H1 (cell line): Measurements from ENCODE around the gene COL6A3. TPM values are rescaled to one million over a fixed set of nuclear protein-coding genes. Genes with fewer than 3 reads are reported as not detected.

Experiments
- CTBP2 ChIP-seq: IDR thresholded peaks from 2 replicates; pipeline ENCODE4 v1.7.0; 2011; ENCODE audit warnings: borderline replicate concordance, mild to moderate bottlenecking, moderate library complexity, mixed read lengths, low read length; ENCODE audit not compliant: insufficient read depth, insufficient read length
- EZH2 ChIP-seq: fragments of 200-600 bp; sonication (generic); IDR thresholded peaks from 2 replicates; pipeline ENCODE4 v1.7.1; 2012; ENCODE audit warnings: low read depth, mild to moderate bottlenecking, moderate library complexity, low read length, inconsistent platforms; ENCODE audit not compliant: severe bottlenecking
- POLR2AphosphoS5 ChIP-seq: IDR thresholded peaks from 2 replicates; pipeline ENCODE4 v1.6.1; 2011; ENCODE audit warnings: low read depth, low read length
- SRF ChIP-seq: IDR thresholded peaks from 2 replicates; pipeline ENCODE4 v1.6.1; 2011; ENCODE audit warnings: mild to moderate bottlenecking, low read depth, low read length, moderate library complexity
- TBP ChIP-seq: IDR thresholded peaks from 2 replicates; pipeline ENCODE4 v1.6.1; 2011; ENCODE audit warnings: low read depth, low read length, improper control_type of control experiment
- TCF12 ChIP-seq: IDR thresholded peaks from 2 replicates; pipeline ENCODE4 v1.6.1; 2011; ENCODE audit warnings: low read depth, mild to moderate bottlenecking, low read length
- YY1 ChIP-seq: IDR thresholded peaks from 2 replicates; pipeline ENCODE4 v1.6.1; 2011; ENCODE audit warnings: low read depth, mild to moderate bottlenecking, low read length
- polyA plus RNA-seq, 7 experiments: library from polyadenylated mRNA; depleted of rRNA in 3 of 7; stranded (reverse) in 5 of 7; unstranded in 2 of 7; fragments of >200 nt in 5 of 7; fragments of 200-250 nt in 2 of 7; gene quantifications; 1 replicate in 5 of 7; 2 replicates in 1 of 7; 4 replicates in 1 of 7; pipeline versions ENCODE4 v1.2.1 to v1.2.3, GENCODE V29; 2011 to 2013; ENCODE audit warnings: missing spikeins in 2 of 7, mixed read lengths in 2 of 7
- total RNA-seq: library from RNA; stranded (reverse); fragmentation: NEBNext Ultra II Directional; extraction: Animal tissue kit (Norgen Biotek cat#: 25700); gene quantifications from 2 replicates; pipeline ENCODE4 v1.2.1, GENCODE V29; 2021
- TF ChIP-seq, protein P1 (sequence below): fragments of 300-600 bp; sonication (generic); IDR thresholded peaks from 2 replicates; pipeline ENCODE4 v1.7.1; 2012; ENCODE audit warnings: low read length, moderate library complexity, mild to moderate bottlenecking, inconsistent platforms; ENCODE audit not compliant: insufficient replicate concordance
- TF ChIP-seq, protein P2 (sequence below): IDR thresholded peaks from 2 replicates; pipeline ENCODE4 v1.6.1; 2012; ENCODE audit warnings: low read length, inconsistent platforms

The COL6A3 gene
- total and polyA plus RNA-seq, 2 of the 8 experiments (the other 6 are each of a cell fraction or from before 2014, with no cell fraction given): 1.2 to 3.4 TPM

- TF ChIP-seq, protein P1, sequence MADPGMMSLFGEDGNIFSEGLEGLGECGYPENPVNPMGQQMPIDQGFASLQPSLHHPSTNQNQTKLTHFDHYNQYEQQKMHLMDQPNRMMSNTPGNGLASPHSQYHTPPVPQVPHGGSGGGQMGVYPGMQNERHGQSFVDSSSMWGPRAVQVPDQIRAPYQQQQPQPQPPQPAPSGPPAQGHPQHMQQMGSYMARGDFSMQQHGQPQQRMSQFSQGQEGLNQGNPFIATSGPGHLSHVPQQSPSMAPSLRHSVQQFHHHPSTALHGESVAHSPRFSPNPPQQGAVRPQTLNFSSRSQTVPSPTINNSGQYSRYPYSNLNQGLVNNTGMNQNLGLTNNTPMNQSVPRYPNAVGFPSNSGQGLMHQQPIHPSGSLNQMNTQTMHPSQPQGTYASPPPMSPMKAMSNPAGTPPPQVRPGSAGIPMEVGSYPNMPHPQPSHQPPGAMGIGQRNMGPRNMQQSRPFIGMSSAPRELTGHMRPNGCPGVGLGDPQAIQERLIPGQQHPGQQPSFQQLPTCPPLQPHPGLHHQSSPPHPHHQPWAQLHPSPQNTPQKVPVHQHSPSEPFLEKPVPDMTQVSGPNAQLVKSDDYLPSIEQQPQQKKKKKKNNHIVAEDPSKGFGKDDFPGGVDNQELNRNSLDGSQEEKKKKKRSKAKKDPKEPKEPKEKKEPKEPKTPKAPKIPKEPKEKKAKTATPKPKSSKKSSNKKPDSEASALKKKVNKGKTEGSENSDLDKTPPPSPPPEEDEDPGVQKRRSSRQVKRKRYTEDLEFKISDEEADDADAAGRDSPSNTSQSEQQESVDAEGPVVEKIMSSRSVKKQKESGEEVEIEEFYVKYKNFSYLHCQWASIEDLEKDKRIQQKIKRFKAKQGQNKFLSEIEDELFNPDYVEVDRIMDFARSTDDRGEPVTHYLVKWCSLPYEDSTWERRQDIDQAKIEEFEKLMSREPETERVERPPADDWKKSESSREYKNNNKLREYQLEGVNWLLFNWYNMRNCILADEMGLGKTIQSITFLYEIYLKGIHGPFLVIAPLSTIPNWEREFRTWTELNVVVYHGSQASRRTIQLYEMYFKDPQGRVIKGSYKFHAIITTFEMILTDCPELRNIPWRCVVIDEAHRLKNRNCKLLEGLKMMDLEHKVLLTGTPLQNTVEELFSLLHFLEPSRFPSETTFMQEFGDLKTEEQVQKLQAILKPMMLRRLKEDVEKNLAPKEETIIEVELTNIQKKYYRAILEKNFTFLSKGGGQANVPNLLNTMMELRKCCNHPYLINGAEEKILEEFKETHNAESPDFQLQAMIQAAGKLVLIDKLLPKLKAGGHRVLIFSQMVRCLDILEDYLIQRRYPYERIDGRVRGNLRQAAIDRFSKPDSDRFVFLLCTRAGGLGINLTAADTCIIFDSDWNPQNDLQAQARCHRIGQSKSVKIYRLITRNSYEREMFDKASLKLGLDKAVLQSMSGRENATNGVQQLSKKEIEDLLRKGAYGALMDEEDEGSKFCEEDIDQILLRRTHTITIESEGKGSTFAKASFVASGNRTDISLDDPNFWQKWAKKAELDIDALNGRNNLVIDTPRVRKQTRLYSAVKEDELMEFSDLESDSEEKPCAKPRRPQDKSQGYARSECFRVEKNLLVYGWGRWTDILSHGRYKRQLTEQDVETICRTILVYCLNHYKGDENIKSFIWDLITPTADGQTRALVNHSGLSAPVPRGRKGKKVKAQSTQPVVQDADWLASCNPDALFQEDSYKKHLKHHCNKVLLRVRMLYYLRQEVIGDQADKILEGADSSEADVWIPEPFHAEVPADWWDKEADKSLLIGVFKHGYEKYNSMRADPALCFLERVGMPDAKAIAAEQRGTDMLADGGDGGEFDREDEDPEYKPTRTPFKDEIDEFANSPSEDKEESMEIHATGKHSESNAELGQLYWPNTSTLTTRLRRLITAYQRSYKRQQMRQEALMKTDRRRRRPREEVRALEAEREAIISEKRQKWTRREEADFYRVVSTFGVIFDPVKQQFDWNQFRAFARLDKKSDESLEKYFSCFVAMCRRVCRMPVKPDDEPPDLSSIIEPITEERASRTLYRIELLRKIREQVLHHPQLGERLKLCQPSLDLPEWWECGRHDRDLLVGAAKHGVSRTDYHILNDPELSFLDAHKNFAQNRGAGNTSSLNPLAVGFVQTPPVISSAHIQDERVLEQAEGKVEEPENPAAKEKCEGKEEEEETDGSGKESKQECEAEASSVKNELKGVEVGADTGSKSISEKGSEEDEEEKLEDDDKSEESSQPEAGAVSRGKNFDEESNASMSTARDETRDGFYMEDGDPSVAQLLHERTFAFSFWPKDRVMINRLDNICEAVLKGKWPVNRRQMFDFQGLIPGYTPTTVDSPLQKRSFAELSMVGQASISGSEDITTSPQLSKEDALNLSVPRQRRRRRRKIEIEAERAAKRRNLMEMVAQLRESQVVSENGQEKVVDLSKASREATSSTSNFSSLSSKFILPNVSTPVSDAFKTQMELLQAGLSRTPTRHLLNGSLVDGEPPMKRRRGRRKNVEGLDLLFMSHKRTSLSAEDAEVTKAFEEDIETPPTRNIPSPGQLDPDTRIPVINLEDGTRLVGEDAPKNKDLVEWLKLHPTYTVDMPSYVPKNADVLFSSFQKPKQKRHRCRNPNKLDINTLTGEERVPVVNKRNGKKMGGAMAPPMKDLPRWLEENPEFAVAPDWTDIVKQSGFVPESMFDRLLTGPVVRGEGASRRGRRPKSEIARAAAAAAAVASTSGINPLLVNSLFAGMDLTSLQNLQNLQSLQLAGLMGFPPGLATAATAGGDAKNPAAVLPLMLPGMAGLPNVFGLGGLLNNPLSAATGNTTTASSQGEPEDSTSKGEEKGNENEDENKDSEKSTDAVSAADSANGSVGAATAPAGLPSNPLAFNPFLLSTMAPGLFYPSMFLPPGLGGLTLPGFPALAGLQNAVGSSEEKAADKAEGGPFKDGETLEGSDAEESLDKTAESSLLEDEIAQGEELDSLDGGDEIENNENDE: no peak
- TF ChIP-seq, protein P2, sequence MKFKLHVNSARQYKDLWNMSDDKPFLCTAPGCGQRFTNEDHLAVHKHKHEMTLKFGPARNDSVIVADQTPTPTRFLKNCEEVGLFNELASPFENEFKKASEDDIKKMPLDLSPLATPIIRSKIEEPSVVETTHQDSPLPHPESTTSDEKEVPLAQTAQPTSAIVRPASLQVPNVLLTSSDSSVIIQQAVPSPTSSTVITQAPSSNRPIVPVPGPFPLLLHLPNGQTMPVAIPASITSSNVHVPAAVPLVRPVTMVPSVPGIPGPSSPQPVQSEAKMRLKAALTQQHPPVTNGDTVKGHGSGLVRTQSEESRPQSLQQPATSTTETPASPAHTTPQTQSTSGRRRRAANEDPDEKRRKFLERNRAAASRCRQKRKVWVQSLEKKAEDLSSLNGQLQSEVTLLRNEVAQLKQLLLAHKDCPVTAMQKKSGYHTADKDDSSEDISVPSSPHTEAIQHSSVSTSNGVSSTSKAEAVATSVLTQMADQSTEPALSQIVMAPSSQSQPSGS: no peak
- no peak for TF ChIP-seq YY1
- TF ChIP-seq TBP: no peak
- TF ChIP-seq SRF: no peak
- TF ChIP-seq POLR2AphosphoS5: no peak
- TF ChIP-seq TCF12: no peak
- TF ChIP-seq EZH2: no peak
- TF ChIP-seq CTBP2: no peak
Measured at GRCh38 chr2:237449193-237449881, 35.4 kb upstream of the COL6A3 start (continued).
